ENCODE data around the gene SIX6. TPM values are rescaled to one million over a fixed set of nuclear protein-coding genes. Genes with fewer than 3 reads are reported as not detected.
"Not testable (repeated sequence)": the region's sequence is repeated elsewhere in the genome, so short reads cannot be mapped to it uniquely, and the experiment has no call there.

Gene SIX6
- not detected for polyA plus RNA-seq (2013, experiment 1 of 2; ENCODE audit: insufficient read length)
- polyA plus RNA-seq (2013, experiment 2 of 2; ENCODE audit: insufficient read length), result not detected

- DNase-seq, result peak; percentile 44
These were observed at the start of gene SIX6 for GRCh38 chr14:60508707-60509437. Gene SIX6 (plus strand): TSS chr14:60509146. CDS start chr14:60509399, 253 bp downstream.

DNA sequence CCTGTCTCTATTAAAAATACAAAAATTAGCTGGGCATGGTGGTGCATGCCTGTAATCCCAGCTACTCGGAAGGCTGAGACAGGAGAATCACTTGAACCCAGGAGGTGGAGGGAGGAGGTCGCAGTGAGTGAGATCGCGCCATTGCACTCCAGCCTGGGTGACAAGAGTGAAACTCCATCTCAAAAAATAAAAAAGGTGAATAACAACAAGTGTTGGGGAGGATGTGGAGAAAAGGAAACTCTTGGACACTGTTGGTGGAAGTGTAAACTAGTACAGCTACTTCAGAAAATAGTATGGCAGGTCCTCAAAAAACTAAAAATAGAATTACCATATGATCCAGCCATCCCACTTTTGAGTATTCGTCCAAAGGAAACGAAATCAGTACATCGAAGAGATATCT is 28.7 kb upstream of the SIX6 start:
- not testable (repeated sequence) for DNase-seq

GRCh38 chr14:60482743-60483142 is 26.2 kb upstream of the SIX6 start:
- no peak for DNase-seq

DNA sequence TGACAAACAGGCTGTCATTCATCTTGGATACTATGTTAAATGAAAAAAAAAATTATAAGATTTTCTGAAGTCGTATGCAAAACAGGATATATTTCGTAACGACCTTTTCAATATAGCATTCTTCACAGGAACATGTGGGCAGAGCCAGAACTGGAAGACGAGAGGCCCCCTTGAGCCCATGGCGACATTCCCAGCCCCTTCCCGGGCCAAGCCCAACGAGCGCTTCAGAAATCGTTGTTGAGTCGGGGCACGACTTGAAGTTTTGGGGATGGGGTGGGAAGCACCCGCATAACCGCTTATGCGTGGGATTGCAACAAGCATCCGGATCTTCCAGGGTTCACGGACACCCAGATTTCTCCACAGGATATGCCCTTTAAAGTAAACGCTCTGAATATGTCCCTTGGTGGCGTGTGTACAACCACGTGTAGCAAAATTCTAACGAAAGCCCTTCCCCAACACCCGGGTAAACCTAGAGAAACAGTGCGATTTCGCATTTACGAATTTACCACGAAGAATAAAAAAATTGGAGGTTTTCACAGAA is 23.8 kb upstream of the SIX6 start:
- no peak for DNase-seq

DNA sequence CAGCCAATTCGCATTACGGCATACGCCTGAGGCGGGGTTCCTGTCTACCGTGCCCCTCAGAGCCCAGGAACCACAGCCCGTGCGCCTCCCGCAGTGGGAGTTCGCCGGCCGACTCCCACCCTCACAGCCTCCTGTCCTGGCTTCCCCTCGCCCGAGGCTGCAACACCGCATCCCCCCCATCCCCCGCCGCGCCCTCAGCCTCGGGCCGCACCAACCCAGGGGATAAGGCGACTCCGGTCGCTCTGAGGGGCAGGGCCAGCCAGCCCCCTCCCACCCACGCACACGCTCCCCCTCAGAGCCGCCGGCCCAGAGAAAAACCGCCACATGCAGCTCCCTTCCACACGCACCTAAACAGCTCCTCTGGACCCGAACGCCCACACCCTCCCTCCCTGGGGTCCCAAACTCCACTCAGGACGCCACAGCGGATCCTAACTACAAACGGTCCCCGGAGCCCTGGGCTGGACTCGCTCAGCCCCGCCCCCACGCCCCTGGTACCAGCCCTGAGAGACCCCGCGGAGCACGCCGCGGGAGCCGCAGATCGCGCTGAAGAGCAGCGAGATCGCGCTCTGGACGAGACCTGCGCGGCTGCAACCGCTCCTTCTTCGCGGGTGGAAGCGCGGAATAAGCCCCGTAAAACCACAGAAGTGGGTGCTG is 23.2 kb upstream of the SIX6 start, which contains the start of gene C14orf39:
Gene C14orf39 (minus strand): TSS at position 466 of the 654 bp plus-strand sequence. CDS start 985 bp downstream, outside the sequence.
- peak; percentile 12 for DNase-seq

DNA sequence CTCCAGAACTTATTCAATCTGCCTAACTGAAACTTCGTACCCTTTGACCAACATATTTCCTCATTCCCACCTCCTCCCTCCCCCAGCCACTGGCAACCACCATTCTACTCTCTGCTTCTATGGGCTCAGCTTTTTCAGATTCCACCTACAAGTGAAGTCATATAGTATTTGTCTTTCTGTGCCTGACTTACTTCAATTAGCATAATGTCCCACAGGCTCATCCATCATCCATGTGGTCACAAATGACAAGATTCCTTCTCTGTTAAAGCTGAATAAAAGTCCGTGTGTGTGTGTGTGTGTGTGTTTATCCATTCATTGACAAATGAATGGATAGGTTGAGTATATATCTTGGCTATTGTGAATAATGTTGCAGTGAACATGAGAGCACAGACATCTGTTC is 21.7 kb upstream of the SIX6 start:
- no peak for DNase-seq

DNA sequence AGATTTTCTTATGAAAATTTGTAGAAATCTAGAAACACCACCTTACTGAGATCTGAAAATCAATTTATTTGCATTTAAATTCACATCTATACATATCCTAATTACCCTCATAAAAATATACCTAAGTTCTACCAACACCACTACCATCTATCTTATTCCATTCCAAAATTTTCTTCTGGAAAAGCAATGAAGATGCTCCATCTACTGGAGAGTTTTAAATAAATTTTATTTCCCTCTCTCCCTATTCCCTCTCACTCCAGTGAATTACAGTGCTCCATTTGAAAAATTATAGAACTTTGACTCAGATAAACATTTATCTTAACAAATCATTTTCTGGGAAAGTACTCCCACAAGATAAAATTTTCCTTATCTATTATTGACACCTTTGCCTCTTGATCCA is 20.8 kb upstream of the SIX6 start:
- no peak for DNase-seq

DNA sequence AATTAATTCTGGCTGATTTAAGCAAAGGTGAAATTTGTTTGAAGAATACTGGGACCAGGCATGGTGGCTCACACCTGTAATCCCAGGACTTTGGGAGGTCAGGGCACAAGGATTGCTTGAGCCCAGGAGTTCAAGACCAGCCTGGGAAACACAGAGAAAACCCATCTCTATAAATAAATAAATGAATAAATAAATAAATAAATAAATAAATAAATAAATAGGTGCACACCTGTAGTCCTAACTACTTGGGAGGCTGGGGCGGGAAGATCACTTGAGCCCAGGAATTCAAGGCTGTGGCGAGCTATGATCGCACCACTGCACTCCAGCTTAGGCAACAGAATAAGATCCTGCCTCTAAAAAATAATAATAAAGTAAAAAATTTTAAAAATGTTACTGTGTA is 18.7 kb upstream of the SIX6 start:
- no peak for DNase-seq

- no peak for DNase-seq
These were observed 13.0 kb upstream of the SIX6 start for GRCh38 chr14:60495946-60496345.

- DNase-seq, result no peak
These were observed 6.4 kb upstream of the SIX6 start for GRCh38 chr14:60502541-60502940.

- no peak for DNase-seq
These were observed 3.5 kb upstream of the SIX6 start for GRCh38 chr14:60505448-60505847.

DNA sequence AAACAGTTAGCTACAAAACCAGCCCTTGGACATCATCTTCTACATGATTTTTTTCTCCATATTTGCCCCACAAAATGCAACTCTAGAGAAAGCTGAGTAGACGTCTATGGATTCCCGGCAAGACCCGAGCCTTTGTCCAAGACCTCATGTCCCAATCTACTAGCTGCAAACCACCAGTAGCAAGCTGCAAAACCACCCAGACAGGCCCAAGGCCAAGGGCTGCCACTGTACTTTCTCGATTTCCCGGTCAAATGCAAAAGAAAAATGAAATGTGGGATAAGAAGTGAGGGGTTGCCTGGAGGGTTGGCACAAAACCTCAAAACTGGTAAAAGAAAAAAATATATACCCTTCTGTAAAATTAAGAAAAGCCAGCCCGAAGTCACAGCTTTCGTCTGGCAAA is 2.9 kb upstream of the SIX6 start:
- no peak for DNase-seq

DNA sequence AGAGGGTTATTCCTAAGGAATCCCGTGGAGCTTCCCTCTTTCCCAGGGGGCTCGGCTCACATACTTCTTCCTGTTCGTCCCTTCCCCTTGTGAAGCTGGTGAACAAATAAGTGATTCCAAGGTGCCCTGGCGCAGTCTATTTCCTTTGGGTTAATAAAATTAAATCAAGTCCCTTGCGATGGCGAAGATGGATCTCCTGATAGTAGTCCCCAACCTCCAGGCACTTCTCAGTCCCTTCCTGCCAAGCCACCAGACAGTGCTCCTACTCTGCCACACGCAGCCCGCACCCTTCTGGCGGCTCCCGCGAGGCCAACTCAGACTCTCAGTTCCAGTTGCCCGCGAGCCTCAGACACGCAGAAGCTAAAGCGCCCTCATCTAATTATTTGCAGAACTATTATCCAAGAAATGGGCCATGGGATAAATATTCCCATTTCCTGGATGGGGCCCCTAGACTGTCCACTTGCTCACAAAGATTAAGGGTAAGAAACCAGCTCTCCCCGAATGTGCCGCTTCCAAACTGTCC is 2.4 kb upstream of the SIX6 start:
- DNase-seq, result no peak

DNA sequence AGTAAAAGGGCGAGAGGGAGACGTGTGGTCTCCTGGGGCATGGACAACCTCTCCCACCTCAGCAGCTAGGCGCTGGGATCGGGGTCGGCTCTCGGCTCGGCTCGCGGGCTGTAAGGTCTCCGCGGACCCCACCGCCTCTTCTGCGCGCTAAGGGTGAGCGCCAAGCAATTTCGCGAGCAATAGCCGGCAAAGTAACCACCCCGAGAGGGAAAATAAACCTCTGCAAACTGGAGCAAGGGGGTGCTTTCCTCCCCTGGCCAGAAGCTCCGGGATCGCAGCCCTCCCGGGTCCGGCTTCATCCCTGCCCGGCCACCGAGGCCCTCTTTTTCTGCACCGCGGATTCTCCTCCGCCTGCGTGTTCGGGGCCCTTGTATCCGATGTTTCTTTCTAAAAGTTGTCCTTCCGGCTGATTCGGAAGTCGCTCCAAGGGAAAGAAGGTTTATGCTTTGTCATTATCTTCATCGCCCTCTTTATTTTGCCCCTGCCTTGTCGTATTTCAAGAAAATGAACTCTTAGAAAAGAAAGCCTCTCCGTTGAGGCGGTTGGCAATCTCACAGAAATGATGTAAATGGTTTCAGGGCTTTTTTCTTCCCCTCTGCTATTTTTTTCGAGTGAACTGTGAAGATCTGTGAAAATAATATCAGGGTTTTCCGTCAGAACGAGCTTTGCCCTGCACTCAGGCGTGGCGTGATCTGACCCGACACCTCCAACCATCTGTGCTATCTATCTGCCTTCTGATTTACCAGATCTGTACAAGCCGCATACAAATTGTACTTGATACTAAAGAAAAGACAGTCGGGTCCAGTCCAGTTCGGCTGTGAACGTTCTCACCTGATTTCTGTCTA is 1.7 kb upstream of the SIX6 start:
- DNase-seq, result no peak

- DNase-seq, result no peak
These were observed 611 bp upstream of the SIX6 start for GRCh38 chr14:60508363-60508706.

GRCh38 chr14:60509438-60510253 is 700 bp downstream of the SIX6 start:
- DNase-seq, result no peak

DNA sequence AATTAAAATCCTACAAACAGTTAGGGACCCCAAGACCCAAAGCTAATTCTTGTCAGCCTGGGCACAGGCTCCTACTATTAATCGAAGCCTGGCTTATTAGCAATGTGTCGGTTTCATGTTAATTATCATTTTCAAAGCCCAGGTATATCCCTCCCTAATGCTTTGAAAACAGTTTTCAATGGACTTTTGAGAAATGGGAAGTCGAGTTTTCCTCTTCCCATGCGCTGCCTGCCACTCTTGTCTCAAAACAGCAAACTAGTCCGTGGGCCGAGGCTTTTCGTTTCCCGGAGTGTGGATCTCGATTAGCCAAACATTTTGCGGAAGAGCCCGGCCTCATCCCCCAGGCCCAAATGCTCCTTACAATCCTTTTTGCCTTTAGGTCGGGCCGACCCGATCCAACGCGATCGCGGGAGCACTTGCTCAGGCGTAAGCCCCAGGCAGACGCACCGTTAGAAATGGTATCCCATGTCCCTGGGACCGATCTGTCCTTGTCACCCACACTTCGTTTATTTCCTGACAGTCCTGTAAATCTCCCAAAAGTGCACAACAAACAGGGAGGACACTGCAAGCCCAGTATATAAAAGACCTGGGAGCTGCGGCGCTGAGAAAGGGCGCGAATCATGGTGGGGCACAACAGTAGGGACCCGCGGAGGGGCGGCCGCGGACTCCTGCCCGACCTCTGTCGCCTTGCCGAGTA is 1.5 kb downstream of the SIX6 start:
- DNase-seq, result no peak

DNA sequence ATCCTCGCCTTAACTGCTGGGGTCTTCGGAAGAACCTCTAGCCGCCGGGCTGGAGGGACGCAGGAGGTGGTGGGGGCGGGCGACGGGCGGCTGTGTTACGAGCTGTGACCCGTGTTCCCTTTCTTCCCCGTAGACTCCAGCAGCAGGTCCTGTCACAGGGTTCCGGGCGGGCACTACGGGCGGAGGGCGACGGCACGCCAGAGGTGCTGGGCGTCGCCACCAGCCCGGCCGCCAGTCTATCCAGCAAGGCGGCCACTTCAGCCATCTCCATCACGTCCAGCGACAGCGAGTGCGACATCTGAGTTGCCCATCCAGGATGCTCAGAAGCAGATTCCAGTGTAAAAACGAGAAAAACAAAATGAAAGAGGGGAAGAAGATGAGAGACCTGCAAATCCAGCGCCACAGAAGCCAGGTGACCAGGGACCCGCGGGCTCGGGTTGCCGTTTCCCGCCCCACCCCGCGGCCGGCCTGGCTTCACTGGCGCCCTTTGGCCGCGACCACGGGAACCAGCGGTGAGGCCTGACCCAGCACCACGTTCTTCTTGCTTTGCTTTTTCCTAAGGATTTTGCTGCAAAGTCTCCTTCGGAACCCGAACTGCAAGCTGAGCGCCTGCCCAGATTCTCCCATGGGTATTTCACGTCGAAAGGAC is 2.1 kb downstream of the SIX6 start:
- DNase-seq, result no peak

GRCh38 chr14:60512126-60512525 is 3.2 kb downstream of the SIX6 start:
- no peak for DNase-seq

- DNase-seq, result no peak
These were observed 4.1 kb downstream of the SIX6 start for GRCh38 chr14:60512973-60513571.
